HEK293 (cell line): ENCODE results near the gene OR2A5.

Experiments
- CTCF ChIA-PET: fragments of 350-600 bp; formaldehyde crosslinking; extraction: SDS; loops from one replicate; lab custom pipeline; 2021; ENCODE audit warnings: antibody characterized with exemption; lab: Yijun Ruan, JAX
- POLR2A ChIA-PET: fragments of 300-600 bp; formaldehyde crosslinking; extraction: SDS; loops from one replicate; lab custom pipeline; 2020; ENCODE audit warnings: antibody characterized with exemption, inconsistent platforms; lab: Yijun Ruan, JAX
- H3K27ac ChIP-seq: fragments of 200-500 bp; sonication (Bioruptor generic); 2 replicates; pipeline ENCODE4 v1.5.1; 2014; ENCODE audit warnings: low read depth, low read length, control low read depth, inconsistent platforms; ENCODE audit errors: extremely low read depth
- H3K36me3 ChIP-seq, 2 experiments: fragments of 200-500 bp in 1 of 2; sonication (Bioruptor generic) in 1 of 2; 1 replicate in 1 of 2; 2 replicates in 1 of 2; pipeline ENCODE4 v1.5.1; 2014 to 2017; ENCODE audit warnings: inconsistent platforms in 2 of 2, low read length in 2 of 2; ENCODE audit not compliant: control insufficient read depth in 2 of 2, insufficient read depth in 1 of 2
- H3K4me1 ChIP-seq: fragments of 200-500 bp; sonication (Bioruptor generic); 2 replicates; pipeline ENCODE4 v1.5.1; 2014; ENCODE audit warnings: mild to moderate bottlenecking, low read length, inconsistent platforms; ENCODE audit not compliant: control insufficient read depth, insufficient read depth
- H3K4me3 ChIP-seq: 2 replicates; pipeline ENCODE4 v1.5.1; 2011; ENCODE audit warnings: low read depth, mild to moderate bottlenecking, control low read depth, low read length, moderate library complexity
- H3K9me3 ChIP-seq: fragments of 200-500 bp; sonication (Bioruptor generic); 2 replicates; pipeline ENCODE4 v1.5.1; 2014; ENCODE audit warnings: low read depth, low read length, inconsistent platforms; ENCODE audit not compliant: control insufficient read depth, insufficient read depth
- GLI4 ChIP-seq: fragments of 450-650 bp; formaldehyde crosslinking; IDR thresholded peaks from 2 replicates; pipeline ENCODE4 v1.5.1; 2016; ENCODE audit warnings: missing biosample characterization, missing genetic modification characterization
- GLIS1 ChIP-seq: fragments of 450-650 bp; formaldehyde crosslinking; IDR thresholded peaks from 2 replicates; pipeline ENCODE4 v1.5.1; 2016; ENCODE audit warnings: missing biosample characterization, missing genetic modification characterization
- GLIS2 ChIP-seq: fragments of 450-650 bp; formaldehyde crosslinking; IDR thresholded peaks from 2 replicates; pipeline ENCODE4 v1.5.1; 2016; ENCODE audit warnings: missing biosample characterization, missing genetic modification characterization
- MEIS1 ChIP-seq: sonication (generic); formaldehyde crosslinking; IDR thresholded peaks from 2 replicates; pipeline ENCODE4 v1.8.1; 2022; ENCODE audit warnings: missing genetic modification reagents, mild to moderate bottlenecking, borderline replicate concordance
- OSR2 ChIP-seq: fragments of 450-650 bp; formaldehyde crosslinking; IDR thresholded peaks from 2 replicates; pipeline ENCODE4 v1.5.1; 2016; ENCODE audit warnings: missing biosample characterization, missing genetic modification characterization
- OVOL3 ChIP-seq: fragments of 450-650 bp; formaldehyde crosslinking; IDR thresholded peaks from 2 replicates; pipeline ENCODE4 v1.5.1; 2016; ENCODE audit warnings: missing biosample characterization, missing genetic modification characterization
- SCRT1 ChIP-seq: fragments of 450-650 bp; formaldehyde crosslinking; IDR thresholded peaks from 2 replicates; pipeline ENCODE4 v1.5.1; 2016; ENCODE audit warnings: missing biosample characterization, missing genetic modification characterization, borderline replicate concordance
- SETDB1 ChIP-seq: IDR thresholded peaks from one replicate; pipeline ENCODE4 v1.6.1; 2017; ENCODE audit warnings: mild to moderate bottlenecking, low read length, moderate library complexity, mixed read lengths; ENCODE audit not compliant: insufficient read length
- SP7 ChIP-seq: fragments of 450-650 bp; formaldehyde crosslinking; IDR thresholded peaks from 2 replicates; pipeline ENCODE4 v1.5.1; 2016; ENCODE audit warnings: missing biosample characterization, missing genetic modification characterization
- TRIM28 ChIP-seq: IDR thresholded peaks from 2 replicates; pipeline ENCODE4 v1.6.1; 2011; ENCODE audit warnings: low read length, control low read depth, borderline replicate concordance
- WT1 ChIP-seq: fragments of 450-650 bp; formaldehyde crosslinking; IDR thresholded peaks from 2 replicates; pipeline ENCODE4 v1.5.1; 2016; ENCODE audit warnings: missing biosample characterization, missing genetic modification characterization
- ZBTB44 ChIP-seq: fragments of 450-650 bp; IDR thresholded peaks from 2 replicates; pipeline ENCODE4 v1.5.1; 2018; ENCODE audit warnings: missing biosample characterization, mild to moderate bottlenecking, missing genetic modification characterization
- ZIC2 ChIP-seq: fragments of 450-650 bp; formaldehyde crosslinking; IDR thresholded peaks from 2 replicates; pipeline ENCODE4 v1.5.1; 2016; ENCODE audit warnings: missing biosample characterization, missing genetic modification characterization
- ZNF10 ChIP-seq: fragments of 450-650 bp; formaldehyde crosslinking; IDR thresholded peaks from 2 replicates; pipeline ENCODE4 v1.5.1; 2017; ENCODE audit warnings: missing biosample characterization, missing genetic modification characterization
- ZNF140 ChIP-seq: fragments of 450-650 bp; formaldehyde crosslinking; IDR thresholded peaks from 2 replicates; pipeline ENCODE4 v1.5.1; 2016; ENCODE audit warnings: missing biosample characterization, missing genetic modification characterization
- ZNF211 ChIP-seq: fragments of 450-650 bp; formaldehyde crosslinking; IDR thresholded peaks from 2 replicates; pipeline ENCODE4 v1.5.1; 2016; ENCODE audit warnings: low read depth, missing biosample characterization, missing genetic modification characterization
- ZNF280C ChIP-seq: fragments of 450-650 bp; formaldehyde crosslinking; IDR thresholded peaks from 2 replicates; pipeline ENCODE4 v1.5.1; 2016; ENCODE audit warnings: missing biosample characterization, missing genetic modification characterization
- ZNF416 ChIP-seq: fragments of 450-650 bp; formaldehyde crosslinking; IDR thresholded peaks from 2 replicates; pipeline ENCODE4 v1.5.1; 2016; ENCODE audit warnings: missing biosample characterization, missing genetic modification characterization
- ZNF433 ChIP-seq: fragments of 450-650 bp; formaldehyde crosslinking; IDR thresholded peaks from 2 replicates; pipeline ENCODE4 v1.5.1; 2016; ENCODE audit warnings: missing biosample characterization, missing genetic modification characterization, low read depth
- ZNF473 ChIP-seq: fragments of 450-650 bp; formaldehyde crosslinking; IDR thresholded peaks from 2 replicates; pipeline ENCODE4 v1.5.1; 2017; ENCODE audit warnings: missing biosample characterization, missing genetic modification characterization
- ZNF513 ChIP-seq: fragments of 450-650 bp; IDR thresholded peaks from 2 replicates; pipeline ENCODE4 v1.5.1; 2018; ENCODE audit warnings: missing biosample characterization, missing genetic modification characterization
- ZNF514 ChIP-seq: fragments of 450-650 bp; formaldehyde crosslinking; IDR thresholded peaks from 2 replicates; pipeline ENCODE4 v1.5.1; 2016; ENCODE audit warnings: missing biosample characterization, missing genetic modification characterization
- ZNF518A ChIP-seq: fragments of 450-650 bp; formaldehyde crosslinking; conservative IDR thresholded peaks from 2 replicates; pipeline ENCODE4 v1.5.1; 2016; ENCODE audit warnings: low read depth, missing biosample characterization, missing genetic modification characterization
- ZNF530 ChIP-seq: fragments of 450-650 bp; formaldehyde crosslinking; IDR thresholded peaks from 2 replicates; pipeline ENCODE4 v1.5.1; 2016; ENCODE audit warnings: low read depth, missing biosample characterization, missing genetic modification characterization
- ZNF658 ChIP-seq: fragments of 450-650 bp; formaldehyde crosslinking; IDR thresholded peaks from 2 replicates; pipeline ENCODE4; 2016; ENCODE audit warnings: missing biosample characterization, missing genetic modification characterization
- TF ChIP-seq, protein P1 (sequence below): fragments of 450-650 bp; formaldehyde crosslinking; IDR thresholded peaks from 2 replicates; pipeline ENCODE4 v1.5.1; 2017; ENCODE audit warnings: missing biosample characterization, missing genetic modification characterization
- TF ChIP-seq, protein P2 (sequence below): fragments of 450-650 bp; formaldehyde crosslinking; IDR thresholded peaks from 2 replicates; pipeline ENCODE4 v1.5.1; 2016; ENCODE audit warnings: missing biosample characterization, missing genetic modification characterization

Gene OR2A5

GRCh38 chr7:144049491-144049890, 743 bp downstream of the OR2A5 start (continued):
- TF ChIP-seq ZNF518A (tag by site-specific recombination) = no peak
- no peak for TF ChIP-seq TRIM28
- no peak for TF ChIP-seq ZNF211 (tag by site-specific recombination)
- TF ChIP-seq SETDB1 = no peak
- TF ChIP-seq ZNF513 (tag by site-specific recombination) = no peak
- no peak for TF ChIP-seq GLIS1 (tag by site-specific recombination)
- TF ChIP-seq SCRT1 = no peak
- TF ChIP-seq ZBTB44 = no peak
- no peak for TF ChIP-seq WT1 (tag by site-specific recombination)

DNA sequence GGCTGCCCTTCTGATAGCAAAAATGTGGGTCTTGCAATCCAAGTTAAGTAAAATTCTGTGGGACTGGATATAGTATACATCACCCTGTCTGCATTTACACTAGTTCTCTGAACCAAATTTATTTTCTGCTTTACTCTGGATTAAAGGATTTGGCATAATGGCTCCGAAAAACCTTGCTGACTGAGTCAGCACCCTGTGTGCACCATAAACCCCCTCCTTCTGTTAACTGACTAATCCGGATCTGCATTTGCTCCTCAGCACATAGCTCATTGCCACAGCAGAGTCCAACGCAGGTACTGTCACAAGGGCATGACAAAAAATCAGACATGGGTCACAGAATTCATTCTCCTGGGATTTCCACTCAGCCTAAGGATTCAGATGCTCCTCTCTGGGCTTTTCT, 1.3 kb downstream of the OR2A5 start:
- Histone ChIP-seq H3K4me3 (no peak overlapping the region), H3K4me1 (no peaks in the 10 kb centered on the region), H3K36me3 (no peaks in the 10 kb centered on the region), H3K9me3 (no peaks in the 10 kb centered on the region), H3K27ac (no peak overlapping the region)
- ChIA-PET POLR2A (no interaction called here), CTCF (interaction anchor here (1.0 kb wide), 1 partner anchor 18 kb away, joined by 4 read pairs; no protein-coding TSS in a partner anchor)
- no peak for TF ChIP-seq GLIS2 (tag by site-specific recombination)
- TF ChIP-seq OVOL3 (tag by site-specific recombination) = no peak
- TF ChIP-seq ZNF514 (tag by site-specific recombination) = no peak
- TF ChIP-seq, protein P1, sequence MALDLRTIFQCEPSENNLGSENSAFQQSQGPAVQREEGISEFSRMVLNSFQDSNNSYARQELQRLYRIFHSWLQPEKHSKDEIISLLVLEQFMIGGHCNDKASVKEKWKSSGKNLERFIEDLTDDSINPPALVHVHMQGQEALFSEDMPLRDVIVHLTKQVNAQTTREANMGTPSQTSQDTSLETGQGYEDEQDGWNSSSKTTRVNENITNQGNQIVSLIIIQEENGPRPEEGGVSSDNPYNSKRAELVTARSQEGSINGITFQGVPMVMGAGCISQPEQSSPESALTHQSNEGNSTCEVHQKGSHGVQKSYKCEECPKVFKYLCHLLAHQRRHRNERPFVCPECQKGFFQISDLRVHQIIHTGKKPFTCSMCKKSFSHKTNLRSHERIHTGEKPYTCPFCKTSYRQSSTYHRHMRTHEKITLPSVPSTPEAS (tag by site-specific recombination) = no peak
- no peak for TF ChIP-seq ZNF433
- TF ChIP-seq ZNF280C = no peak
- TF ChIP-seq MEIS1 (CRISPR knock-in tag) = no peak
- no peak for TF ChIP-seq ZNF530 (tag by site-specific recombination)
- TF ChIP-seq GLI4 (tag by site-specific recombination) = no peak
- no peak for TF ChIP-seq ZNF658 (tag by site-specific recombination)
- TF ChIP-seq ZNF416 (tag by site-specific recombination) = no peak
- no peak for TF ChIP-seq OSR2 (tag by site-specific recombination)
- TF ChIP-seq, protein P2, sequence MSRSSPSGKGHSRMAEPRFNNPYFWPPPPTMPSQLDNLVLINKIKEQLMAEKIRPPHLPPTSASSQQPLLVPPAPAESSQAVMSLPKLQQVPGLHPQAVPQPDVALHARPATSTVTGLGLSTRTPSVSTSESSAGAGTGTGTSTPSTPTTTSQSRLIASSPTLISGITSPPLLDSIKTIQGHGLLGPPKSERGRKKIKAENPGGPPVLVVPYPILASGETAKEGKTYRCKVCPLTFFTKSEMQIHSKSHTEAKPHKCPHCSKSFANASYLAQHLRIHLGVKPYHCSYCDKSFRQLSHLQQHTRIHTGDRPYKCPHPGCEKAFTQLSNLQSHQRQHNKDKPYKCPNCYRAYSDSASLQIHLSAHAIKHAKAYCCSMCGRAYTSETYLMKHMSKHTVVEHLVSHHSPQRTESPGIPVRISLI = no peak
- TF ChIP-seq ZNF10 (tag by site-specific recombination) = no peak
- no peak for TF ChIP-seq ZIC2
- TF ChIP-seq ZNF140 = no peak
- TF ChIP-seq SP7 (tag by site-specific recombination) = no peak
- no peak for TF ChIP-seq ZNF473 (tag by site-specific recombination)
